ENCODE results near the gene PPP2R5C.

Gene PPP2R5C

GRCh38 chr14:101755591-101756324 lies 5.8 kb upstream of the PPP2R5C start:
- DNase-seq = no peak

- DNase-seq = no peak
Measured at GRCh38 chr14:101757064-101757838, 4.3 kb upstream of the PPP2R5C start.

GRCh38 chr14:101757839-101758211 lies 3.7 kb upstream of the PPP2R5C start:
- no peak for DNase-seq

- no peak for DNase-seq
Measured at GRCh38 chr14:101758913-101759593, 2.5 kb upstream of the PPP2R5C start.

- DNase-seq = peak; percentile 83 to 95
Measured at GRCh38 chr14:101760138-101761011, 1.1 kb upstream of the PPP2R5C start.

GRCh38 chr14:101761881-101762529 lies 496 bp downstream of the PPP2R5C start:
- no peak for DNase-seq

GRCh38 chr14:101762530-101763101 lies 1.1 kb downstream of the PPP2R5C start:
- DNase-seq = no peak

- no peak for DNase-seq
Measured at GRCh38 chr14:101763941-101764709, 2.6 kb downstream of the PPP2R5C start.

GRCh38 chr14:101767618-101768362 lies 6.3 kb downstream of the PPP2R5C start:
- no peak for DNase-seq

- DNase-seq = no peak
Measured at GRCh38 chr14:101770183-101770582, 8.7 kb downstream of the PPP2R5C start.

GRCh38 chr14:101772770-101773169 lies 11.3 kb downstream of the PPP2R5C start:
- no peak for DNase-seq

- no peak for DNase-seq
Measured at GRCh38 chr14:101773378-101773777, 11.9 kb downstream of the PPP2R5C start.

GRCh38 chr14:101774006-101774795 lies 12.7 kb downstream of the PPP2R5C start:
- no peak for DNase-seq

GRCh38 chr14:101774814-101775213 lies 13.3 kb downstream of the PPP2R5C start:
- DNase-seq = no peak

- no peak for DNase-seq
Measured at GRCh38 chr14:101775826-101776225, 14.3 kb downstream of the PPP2R5C start.

- no peak for DNase-seq
Measured at GRCh38 chr14:101776344-101776743, 14.8 kb downstream of the PPP2R5C start.

- DNase-seq = no peak
Measured at GRCh38 chr14:101780390-101780789, 18.9 kb downstream of the PPP2R5C start.

- no peak for DNase-seq
Measured at GRCh38 chr14:101780887-101781239, 19.4 kb downstream of the PPP2R5C start.

- DNase-seq = no peak
Measured at GRCh38 chr14:101781240-101782061, 19.9 kb downstream of the PPP2R5C start.

All from SW 1271 (cell line).